ENCODE data around the gene PDLIM4. TPM values are rescaled to one million over a fixed set of nuclear protein-coding genes. Genes with fewer than 3 reads are reported as not detected.

The PDLIM4 gene
- total and polyA plus RNA-seq, 3 donors from 2014 or later = 11.8 to 20.5 (median 18.5) TPM

DNA sequence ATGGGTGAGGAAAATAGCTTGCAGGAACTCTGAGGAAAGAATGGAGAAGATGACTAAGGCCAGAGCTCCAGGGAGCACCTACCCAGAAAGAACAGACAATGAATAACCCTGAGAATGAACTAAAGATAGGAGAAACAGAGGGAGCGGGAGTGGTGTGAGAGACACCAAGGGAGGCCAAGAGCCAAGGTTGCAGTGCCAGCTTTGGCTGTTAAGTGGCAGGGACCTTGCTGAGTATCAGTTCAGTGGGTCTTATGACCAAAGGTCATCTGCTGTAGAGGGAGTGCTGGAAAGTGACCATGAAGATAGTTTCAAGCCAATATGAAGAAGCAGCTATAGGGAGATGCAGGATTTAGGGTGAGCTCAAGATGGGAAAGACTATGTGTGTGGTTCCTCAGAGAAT lies 46.6 kb upstream of the PDLIM4 start:
- no peak for DNase-seq
- Histone ChIP-seq H3K9me3 (no peaks in the 10 kb centered on the region), H3K27me3 (no peaks in the 10 kb centered on the region), H3K4me3 (no peak overlapping the region), H3K36me3 (ENCODE audit: low read depth, missing control alignments) (no peaks in the 10 kb centered on the region), H3K27ac (no peak overlapping the region), H3K4me1 (peaks cover 11% of the 10 kb centered on the region)
- WGBS, 2 donors = 88 to 90% methylated on average over 1 of the region's 1 CpG
- intact Hi-C loops (cut with DNase I; ENCODE audit: low total_unique reads) = no loop called here
- TF ChIP-seq, protein P1, sequence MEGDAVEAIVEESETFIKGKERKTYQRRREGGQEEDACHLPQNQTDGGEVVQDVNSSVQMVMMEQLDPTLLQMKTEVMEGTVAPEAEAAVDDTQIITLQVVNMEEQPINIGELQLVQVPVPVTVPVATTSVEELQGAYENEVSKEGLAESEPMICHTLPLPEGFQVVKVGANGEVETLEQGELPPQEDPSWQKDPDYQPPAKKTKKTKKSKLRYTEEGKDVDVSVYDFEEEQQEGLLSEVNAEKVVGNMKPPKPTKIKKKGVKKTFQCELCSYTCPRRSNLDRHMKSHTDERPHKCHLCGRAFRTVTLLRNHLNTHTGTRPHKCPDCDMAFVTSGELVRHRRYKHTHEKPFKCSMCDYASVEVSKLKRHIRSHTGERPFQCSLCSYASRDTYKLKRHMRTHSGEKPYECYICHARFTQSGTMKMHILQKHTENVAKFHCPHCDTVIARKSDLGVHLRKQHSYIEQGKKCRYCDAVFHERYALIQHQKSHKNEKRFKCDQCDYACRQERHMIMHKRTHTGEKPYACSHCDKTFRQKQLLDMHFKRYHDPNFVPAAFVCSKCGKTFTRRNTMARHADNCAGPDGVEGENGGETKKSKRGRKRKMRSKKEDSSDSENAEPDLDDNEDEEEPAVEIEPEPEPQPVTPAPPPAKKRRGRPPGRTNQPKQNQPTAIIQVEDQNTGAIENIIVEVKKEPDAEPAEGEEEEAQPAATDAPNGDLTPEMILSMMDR (IDR thresholded peaks at IDR 0.05) = no peak
- TF ChIP-seq POLR2A (IDR thresholded peaks at IDR 0.05) = no peak

DNA sequence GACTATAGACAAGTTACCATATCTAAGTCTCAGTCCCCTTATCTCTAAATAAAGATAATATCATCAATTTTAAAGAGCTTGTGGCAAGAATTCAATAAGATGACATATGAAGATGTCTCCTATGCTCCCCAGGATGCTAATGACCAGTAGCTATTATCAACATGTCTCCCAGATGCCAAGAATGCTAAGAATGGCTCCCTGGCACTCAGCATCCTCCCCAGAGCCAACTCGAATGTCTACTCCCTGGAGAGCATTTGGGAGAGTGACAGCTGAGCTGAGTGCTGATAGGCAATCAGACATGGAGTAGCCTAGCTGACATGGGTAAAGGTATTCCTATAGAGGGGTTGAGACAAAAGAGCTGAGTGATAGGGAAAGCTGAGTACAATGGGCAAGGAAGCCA lies 45.7 kb upstream of the PDLIM4 start:
- H3K36me3 ChIP-seq (ENCODE audit: low read depth, missing control alignments) = no peaks in the 10 kb centered on the region
- no peak for DNase-seq
- WGBS, 2 donors = 62 to 80% methylated on average over 1 of the region's 1 CpG
- H3K27ac ChIP-seq = no peak overlapping the region
- no peaks in the 10 kb centered on the region for H3K9me3 ChIP-seq
- intact Hi-C loops (cut with DNase I; ENCODE audit: low total_unique reads) = no loop called here
- H3K27me3 ChIP-seq = no peaks in the 10 kb centered on the region
- no peak for TF ChIP-seq POLR2A (IDR thresholded peaks at IDR 0.05)
- TF ChIP-seq, protein P1 (IDR thresholded peaks at IDR 0.05) = no peak
- no peak overlapping the region for H3K4me3 ChIP-seq
- H3K4me1 ChIP-seq = peaks cover 11% of the 10 kb centered on the region

DNA sequence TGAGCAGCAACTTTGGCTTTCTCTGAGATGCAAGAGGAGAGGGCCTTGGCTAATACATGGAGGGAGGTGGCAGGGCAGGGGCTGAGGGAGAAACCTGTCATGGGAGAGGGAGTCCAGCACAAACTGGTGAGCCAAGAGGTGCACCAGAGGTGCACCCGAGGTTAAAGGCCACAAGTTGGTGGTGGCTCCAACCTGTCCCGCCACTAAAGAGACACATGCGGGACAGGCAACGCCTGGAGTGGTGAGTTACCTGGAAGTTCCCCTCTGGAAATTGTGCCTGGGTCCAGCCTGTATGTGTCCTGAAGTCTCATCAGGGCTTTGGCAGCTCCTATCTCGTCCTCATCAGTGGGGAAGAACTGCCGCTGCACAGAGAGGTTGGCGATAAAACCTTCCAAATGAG lies 43.8 kb upstream of the PDLIM4 start:
- DNase-seq = no peak
- WGBS, 2 donors = 97 to 98% methylated on average over 7 of the region's 7 CpGs

DNA sequence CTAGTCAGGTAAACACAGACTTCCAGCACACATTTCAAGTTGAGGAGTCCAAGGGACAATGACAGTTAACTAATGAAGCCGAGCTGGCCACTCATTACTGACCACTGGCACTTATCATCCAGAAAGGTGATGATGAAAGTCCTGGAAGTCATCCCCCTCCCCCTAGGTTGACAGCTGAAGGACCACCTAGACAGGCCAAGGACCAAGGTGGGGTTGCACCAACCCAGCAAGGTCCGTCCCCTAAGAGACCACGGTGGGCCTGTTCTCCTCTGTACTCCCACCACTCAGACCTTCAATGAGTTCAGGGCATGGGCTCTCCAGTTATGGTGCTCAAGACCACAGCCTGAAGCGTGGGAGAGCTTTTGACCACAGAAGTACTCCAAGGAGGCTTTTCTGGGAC lies 43.0 kb upstream of the PDLIM4 start:
- peaks cover 11% of the 10 kb centered on the region for H3K4me1 ChIP-seq
- intact Hi-C loops (cut with DNase I; ENCODE audit: low total_unique reads) = no loop called here
- WGBS, 2 donors = 91 to 100% methylated on average over 4 of the region's 4 CpGs
- no peak overlapping the region for H3K4me3 ChIP-seq
- TF ChIP-seq, protein P1 (IDR thresholded peaks at IDR 0.05) = no peak
- no peak for TF ChIP-seq POLR2A (IDR thresholded peaks at IDR 0.05)
- H3K27ac ChIP-seq = peak overlapping the region in 1 of 2 donors; percentile 85
- H3K36me3 ChIP-seq (ENCODE audit: low read depth, missing control alignments) = no peaks in the 10 kb centered on the region
- no peaks in the 10 kb centered on the region for H3K9me3 ChIP-seq
- H3K27me3 ChIP-seq = no peaks in the 10 kb centered on the region
- no peak for DNase-seq

More for the DNA sequence above, 43.8 kb upstream of the PDLIM4 start:
- Histone ChIP-seq H3K4me1 (peaks cover 11% of the 10 kb centered on the region), H3K27me3 (no peaks in the 10 kb centered on the region), H3K36me3 (ENCODE audit: low read depth, missing control alignments) (no peaks in the 10 kb centered on the region), H3K4me3 (no peak overlapping the region), H3K27ac (no peak overlapping the region), H3K9me3 (no peaks in the 10 kb centered on the region)
- intact Hi-C loops (cut with DNase I; ENCODE audit: low total_unique reads) = no loop called here
- TF ChIP-seq, protein P1 (IDR thresholded peaks at IDR 0.05) = no peak
- no peak for TF ChIP-seq POLR2A (IDR thresholded peaks at IDR 0.05)

DNA sequence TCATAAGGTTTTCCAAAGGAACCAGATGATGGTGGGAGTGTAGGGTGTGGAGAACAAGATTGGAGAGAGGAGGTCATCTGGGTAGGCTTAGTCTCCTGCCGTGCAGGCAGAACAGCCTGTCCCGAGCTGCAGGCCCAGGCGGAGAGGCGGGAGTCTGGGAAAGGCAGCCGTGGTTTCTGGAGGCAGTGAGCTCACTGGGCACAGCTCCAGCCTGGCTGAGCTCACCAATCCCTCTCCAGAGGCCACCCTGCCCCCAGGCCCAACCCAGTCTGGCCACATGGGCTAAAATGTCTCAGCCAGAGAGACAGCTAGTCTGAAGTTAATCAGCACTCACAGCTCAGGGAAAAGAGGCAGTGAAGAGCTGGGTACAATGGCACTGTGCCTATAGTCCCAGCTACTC lies 42.2 kb upstream of the PDLIM4 start:
- TF ChIP-seq POLR2A (IDR thresholded peaks at IDR 0.05) = no peak
- TF ChIP-seq, protein P1 (IDR thresholded peaks at IDR 0.05) = no peak
- intact Hi-C loops (cut with DNase I; ENCODE audit: low total_unique reads) = no loop called here
- WGBS, 2 donors = 36 to 45% methylated on average over 5 of the region's 5 CpGs
- no peak overlapping the region for H3K4me3 ChIP-seq
- H3K27ac ChIP-seq = peak overlapping the region; percentile 65 to 85
- H3K36me3 ChIP-seq (ENCODE audit: low read depth, missing control alignments) = no peaks in the 10 kb centered on the region
- DNase-seq = peak; percentile 92
- H3K4me1 ChIP-seq = peaks cover 11% of the 10 kb centered on the region
- no peaks in the 10 kb centered on the region for H3K9me3 ChIP-seq
- no peaks in the 10 kb centered on the region for H3K27me3 ChIP-seq

Data from testis (tissue), 3 donors.